HEK293T (cell line): Measurements from ENCODE around the gene HEPHL1.

Experiments
- ARNT ChIP-seq: fragments of 450-650 bp; IDR thresholded peaks from 2 replicates; pipeline ENCODE4 v1.6.1; 2017; ENCODE audit warnings: mild to moderate bottlenecking
- BHLHE40 ChIP-seq: fragments of 450-650 bp; IDR thresholded peaks from 2 replicates; pipeline ENCODE4 v1.6.1; 2016; ENCODE audit warnings: mild to moderate bottlenecking, moderate library complexity, borderline replicate concordance
- CTBP1 ChIP-seq: fragments of 450-650 bp; IDR thresholded peaks from 2 replicates; pipeline ENCODE4 v1.6.1; 2016; ENCODE audit warnings: borderline replicate concordance
- ELF4 ChIP-seq: fragments of 450-650 bp; IDR thresholded peaks from 2 replicates; pipeline ENCODE4 v1.6.1; 2017; ENCODE audit warnings: antibody characterized with exemption
- FOXA1 ChIP-seq: fragments of 450-650 bp; IDR thresholded peaks from 2 replicates; pipeline ENCODE4 v1.6.1; 2016; ENCODE audit warnings: mild to moderate bottlenecking
- FOXK2 ChIP-seq: fragments of 450-650 bp; IDR thresholded peaks from 2 replicates; pipeline ENCODE4 v1.6.1; 2016; ENCODE audit warnings: mild to moderate bottlenecking
- FOXM1 ChIP-seq: fragments of 450-650 bp; IDR thresholded peaks from 2 replicates; pipeline ENCODE4 v1.6.1; 2017; ENCODE audit warnings: mild to moderate bottlenecking, borderline replicate concordance
- HDGF ChIP-seq: fragments of 450-650 bp; IDR thresholded peaks from 2 replicates; pipeline ENCODE4 v1.6.1; 2017; ENCODE audit warnings: antibody characterized with exemption, borderline replicate concordance
- L3MBTL2 ChIP-seq: fragments of 450-650 bp; conservative IDR thresholded peaks from 2 replicates; pipeline ENCODE4 v1.6.1; 2016; ENCODE audit warnings: mild to moderate bottlenecking
- LEF1 ChIP-seq: fragments of 450-650 bp; IDR thresholded peaks from 2 replicates; pipeline ENCODE4 v1.6.1; 2017; ENCODE audit warnings: mild to moderate bottlenecking, borderline replicate concordance
- NFRKB ChIP-seq: fragments of 450-650 bp; IDR thresholded peaks from 2 replicates; pipeline ENCODE4 v1.6.1; 2016; ENCODE audit warnings: mild to moderate bottlenecking, moderate library complexity
- SP1 ChIP-seq: fragments of 450-650 bp; IDR thresholded peaks from 2 replicates; pipeline ENCODE4 v1.6.1; 2017
- SUZ12 ChIP-seq: fragments of 450-650 bp; IDR thresholded peaks from 2 replicates; pipeline ENCODE4 v1.6.1; 2016; ENCODE audit warnings: mild to moderate bottlenecking
- TARDBP ChIP-seq: fragments of 450-650 bp; IDR thresholded peaks from 2 replicates; pipeline ENCODE4 v1.6.1; 2016

- TF ChIP-seq ELF4: no peak
- TF ChIP-seq ARNT: no peak
- no peak for TF ChIP-seq NFRKB
- TF ChIP-seq TARDBP: no peak
- no peak for TF ChIP-seq FOXA1
- TF ChIP-seq CTBP1: no peak
- no peak for TF ChIP-seq BHLHE40
- TF ChIP-seq FOXM1: no peak
- TF ChIP-seq HDGF: no peak
- TF ChIP-seq FOXK2: no peak
- TF ChIP-seq SP1: no peak
- no peak for TF ChIP-seq LEF1
- no peak for TF ChIP-seq SUZ12
- no peak for TF ChIP-seq L3MBTL2
Measured at GRCh38 chr11:94141511-94142307, 120.6 kb downstream of the HEPHL1 start.
